Endothelial cell of umbilical vein (primary cell): ENCODE results near the gene RGS7.

Experiments used
- EZH2 ChIP-seq: IDR thresholded peaks from 2 replicates; pipeline ENCODE4 v1.6.1; 2012; ENCODE audit warnings: borderline replicate concordance, low read depth, mild to moderate bottlenecking, moderate library complexity, low read length, inconsistent platforms; ENCODE audit not compliant: severe bottlenecking
- POLR2A ChIP-seq: IDR thresholded peaks from 2 replicates; pipeline ENCODE4 v1.6.1; 2012; ENCODE audit warnings: low read depth, mild to moderate bottlenecking, control low read depth, low read length
- POLR2AphosphoS5 ChIP-seq: IDR thresholded peaks from 2 replicates; pipeline ENCODE4 v1.6.1; 2012; ENCODE audit warnings: low read depth, mild to moderate bottlenecking, control low read depth, low read length, moderate library complexity; ENCODE audit not compliant: insufficient read depth
- TF ChIP-seq, protein P1 (sequence below), 2 donors: IDR thresholded peaks; 1 replicate in 1 of 2; 2 replicates in 1 of 2; pipeline ENCODE4 v1.5.1; 2011; ENCODE audit warnings: low read length in 2 of 2, mild to moderate bottlenecking in 2 of 2, moderate library complexity in 2 of 2, control low read depth in 1 of 2, inconsistent platforms in 1 of 2, low read depth in 1 of 2; ENCODE audit not compliant: insufficient read depth in 1 of 2; ENCODE audit errors: extremely low read depth in 1 of 2

DNA sequence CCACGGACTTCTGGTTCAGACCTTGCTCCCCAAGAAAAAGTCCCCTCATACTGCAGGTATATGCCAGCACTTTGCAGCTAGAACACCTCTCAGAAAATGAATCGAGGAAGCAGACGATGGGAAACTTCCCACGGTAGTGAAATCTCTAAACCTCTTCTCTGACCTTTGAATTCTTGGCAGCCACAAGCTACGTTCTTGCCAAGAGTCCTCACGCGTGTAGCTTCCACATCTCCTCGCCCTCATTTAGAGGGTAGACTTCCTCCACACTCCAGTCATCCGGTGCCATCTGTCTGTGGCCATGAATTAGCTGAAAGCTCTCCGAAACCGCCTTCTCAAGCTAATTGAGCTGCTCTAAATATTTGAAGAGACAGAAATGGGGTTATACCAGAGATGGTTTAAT is 127.8 kb downstream of the RGS7 start:
- TF ChIP-seq POLR2AphosphoS5: no peak
- no peak for TF ChIP-seq EZH2
- TF ChIP-seq, protein P1, sequence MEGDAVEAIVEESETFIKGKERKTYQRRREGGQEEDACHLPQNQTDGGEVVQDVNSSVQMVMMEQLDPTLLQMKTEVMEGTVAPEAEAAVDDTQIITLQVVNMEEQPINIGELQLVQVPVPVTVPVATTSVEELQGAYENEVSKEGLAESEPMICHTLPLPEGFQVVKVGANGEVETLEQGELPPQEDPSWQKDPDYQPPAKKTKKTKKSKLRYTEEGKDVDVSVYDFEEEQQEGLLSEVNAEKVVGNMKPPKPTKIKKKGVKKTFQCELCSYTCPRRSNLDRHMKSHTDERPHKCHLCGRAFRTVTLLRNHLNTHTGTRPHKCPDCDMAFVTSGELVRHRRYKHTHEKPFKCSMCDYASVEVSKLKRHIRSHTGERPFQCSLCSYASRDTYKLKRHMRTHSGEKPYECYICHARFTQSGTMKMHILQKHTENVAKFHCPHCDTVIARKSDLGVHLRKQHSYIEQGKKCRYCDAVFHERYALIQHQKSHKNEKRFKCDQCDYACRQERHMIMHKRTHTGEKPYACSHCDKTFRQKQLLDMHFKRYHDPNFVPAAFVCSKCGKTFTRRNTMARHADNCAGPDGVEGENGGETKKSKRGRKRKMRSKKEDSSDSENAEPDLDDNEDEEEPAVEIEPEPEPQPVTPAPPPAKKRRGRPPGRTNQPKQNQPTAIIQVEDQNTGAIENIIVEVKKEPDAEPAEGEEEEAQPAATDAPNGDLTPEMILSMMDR (IDR thresholded peaks at IDR 0.05; ENCODE audit: extremely low read depth in 1 of 2, insufficient read depth in 1 of 2, low read depth in 1 of 2, low read length in 2 of 2): no peak
- no peak for TF ChIP-seq POLR2A
